Stimulated activated CD4-positive, alpha-beta T cell treated with anti-CD3 and anti-CD28 coated beads, Interleukin-2, amount 100 ng/mL, for 24 hours (primary cell): ENCODE results near the gene AIP.

Experiments used
- DNase-seq, 2 donors: peaks; one replicate each; pipeline ENCODE4 v3.0.0-alpha.2; 2020

The AIP gene

DNA sequence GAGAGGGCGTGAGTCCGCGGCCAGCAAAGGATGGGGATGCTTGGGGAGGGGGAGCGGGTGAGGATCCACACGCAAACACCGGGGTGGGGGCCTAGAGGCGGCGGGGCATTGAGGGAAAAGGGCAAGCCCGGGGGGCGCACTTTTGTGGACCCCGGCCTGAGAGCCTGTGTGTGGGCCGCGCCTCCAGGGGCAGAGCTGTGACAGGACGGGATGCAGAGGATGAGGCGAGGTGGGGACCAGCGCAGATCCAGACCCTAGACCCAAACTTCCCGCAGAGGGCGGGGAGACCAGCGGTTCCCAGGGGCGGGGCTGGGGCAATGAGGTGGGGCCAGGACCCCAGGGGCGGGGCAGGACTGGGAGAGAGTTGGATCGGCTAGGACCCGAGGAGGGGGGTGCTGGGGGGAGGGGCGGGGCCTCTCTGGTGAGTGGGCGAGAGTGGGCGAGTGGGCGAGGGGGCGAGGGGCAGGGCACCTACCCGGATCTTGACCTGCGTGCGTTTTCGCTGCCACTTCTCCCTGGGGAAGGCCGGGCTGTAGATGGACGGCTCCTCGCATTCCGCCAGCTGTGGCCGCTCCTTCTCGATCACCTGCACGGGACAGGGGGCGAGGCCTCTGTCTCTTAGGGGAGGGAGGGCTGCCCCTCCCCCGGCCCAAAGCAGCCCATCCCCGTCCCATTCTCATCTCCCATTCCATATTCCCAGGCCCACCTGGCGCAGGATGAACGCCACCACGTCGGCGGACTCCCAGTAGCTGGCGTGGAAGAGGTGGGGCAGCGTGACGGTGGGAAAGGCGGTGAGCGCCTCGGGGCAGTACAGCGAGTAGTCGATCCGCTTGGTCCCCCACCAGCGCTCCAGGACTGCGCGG is 11.8 kb downstream of the AIP start:
- DNase-seq = peak in 1 of 2 donors; percentile 5

GRCh38 chr11:67495234-67496005 is 12.6 kb downstream of the AIP start:
- no peak for DNase-seq

DNA sequence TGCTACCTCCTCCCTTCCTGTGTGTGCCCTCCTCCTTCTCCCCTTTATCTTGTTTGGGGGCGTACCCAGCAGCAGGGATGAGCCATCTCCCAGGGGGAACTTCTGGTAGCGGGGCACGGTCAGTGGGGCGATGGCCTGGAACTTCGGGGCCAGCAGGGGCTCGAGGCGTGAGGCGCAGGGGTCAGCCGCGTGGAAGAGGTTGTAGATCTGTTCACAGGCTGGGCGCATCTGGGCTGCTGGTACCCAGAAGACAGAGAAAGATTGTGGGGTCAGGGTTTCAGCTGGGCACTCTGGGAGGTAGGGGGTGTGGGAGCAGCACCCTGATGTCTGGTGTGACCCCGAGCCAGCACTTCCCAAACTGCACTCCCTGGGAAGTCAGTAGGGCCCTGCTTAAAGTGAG is 13.3 kb downstream of the AIP start:
- DNase-seq = no peak

DNA sequence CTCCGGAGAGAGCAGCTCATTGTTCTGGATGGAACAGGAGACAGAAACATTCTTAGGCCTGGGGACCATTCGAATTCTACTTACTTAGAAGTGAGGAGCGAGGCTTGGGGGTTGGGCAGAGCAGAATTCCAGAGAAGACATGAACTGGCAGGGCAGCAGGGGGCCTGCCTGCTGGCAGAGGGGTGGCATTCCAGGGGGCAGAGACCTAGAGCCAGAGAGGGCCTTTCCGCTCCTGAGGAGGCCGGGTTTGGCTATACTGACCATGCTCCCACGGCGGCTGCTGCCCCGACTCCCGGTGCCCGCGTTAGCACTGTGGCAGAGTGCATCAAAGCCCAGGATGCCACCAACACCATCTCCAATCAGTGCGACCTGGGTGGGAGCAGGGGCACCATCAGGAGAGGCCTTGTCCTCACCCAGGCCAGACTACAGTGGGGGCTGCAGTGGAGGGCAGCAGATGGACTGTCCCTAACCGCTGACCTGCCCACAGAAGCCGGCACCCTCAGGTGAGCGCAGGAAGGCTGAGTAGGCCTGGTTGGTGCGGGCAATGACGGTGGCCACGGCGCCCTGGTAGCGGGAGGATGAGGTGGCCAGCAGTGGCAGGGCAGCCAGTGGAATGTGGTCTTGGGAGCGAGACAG is 14.9 kb downstream of the AIP start:
- DNase-seq = no peak

DNA sequence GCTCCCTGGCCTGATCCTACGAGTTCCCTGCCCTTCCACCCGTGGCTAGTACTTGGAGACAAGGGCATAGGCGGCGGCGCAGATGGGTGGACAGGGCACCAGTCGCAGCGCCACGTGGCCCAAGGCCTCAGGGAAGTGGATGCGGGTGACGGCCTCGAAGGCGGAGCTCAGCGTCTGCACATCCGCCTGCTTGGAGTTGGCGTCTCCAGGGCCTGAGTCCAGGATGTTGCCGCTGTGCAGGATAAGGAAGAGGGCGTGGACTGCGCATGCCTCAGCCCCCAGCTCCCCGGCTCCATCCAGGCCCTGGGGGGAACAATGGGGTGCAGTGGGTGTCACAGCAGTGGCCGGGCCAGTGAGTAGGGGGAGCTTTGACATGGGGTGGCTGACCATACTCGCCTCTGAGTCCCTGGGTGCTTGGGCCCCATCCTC is 15.7 kb downstream of the AIP start:
- DNase-seq = no peak

GRCh38 chr11:67499808-67500483 is 17.1 kb downstream of the AIP start:
- no peak for DNase-seq

- no peak for DNase-seq
Observed at GRCh38 chr11:67500484-67500821, 17.6 kb downstream of the AIP start.

- DNase-seq = no peak
Observed at GRCh38 chr11:67500831-67501715, 18.2 kb downstream of the AIP start.

GRCh38 chr11:67501854-67502253 is 19.0 kb downstream of the AIP start:
- no peak for DNase-seq

GRCh38 chr11:67502328-67502979 is 19.6 kb downstream of the AIP start:
- no peak for DNase-seq

DNA sequence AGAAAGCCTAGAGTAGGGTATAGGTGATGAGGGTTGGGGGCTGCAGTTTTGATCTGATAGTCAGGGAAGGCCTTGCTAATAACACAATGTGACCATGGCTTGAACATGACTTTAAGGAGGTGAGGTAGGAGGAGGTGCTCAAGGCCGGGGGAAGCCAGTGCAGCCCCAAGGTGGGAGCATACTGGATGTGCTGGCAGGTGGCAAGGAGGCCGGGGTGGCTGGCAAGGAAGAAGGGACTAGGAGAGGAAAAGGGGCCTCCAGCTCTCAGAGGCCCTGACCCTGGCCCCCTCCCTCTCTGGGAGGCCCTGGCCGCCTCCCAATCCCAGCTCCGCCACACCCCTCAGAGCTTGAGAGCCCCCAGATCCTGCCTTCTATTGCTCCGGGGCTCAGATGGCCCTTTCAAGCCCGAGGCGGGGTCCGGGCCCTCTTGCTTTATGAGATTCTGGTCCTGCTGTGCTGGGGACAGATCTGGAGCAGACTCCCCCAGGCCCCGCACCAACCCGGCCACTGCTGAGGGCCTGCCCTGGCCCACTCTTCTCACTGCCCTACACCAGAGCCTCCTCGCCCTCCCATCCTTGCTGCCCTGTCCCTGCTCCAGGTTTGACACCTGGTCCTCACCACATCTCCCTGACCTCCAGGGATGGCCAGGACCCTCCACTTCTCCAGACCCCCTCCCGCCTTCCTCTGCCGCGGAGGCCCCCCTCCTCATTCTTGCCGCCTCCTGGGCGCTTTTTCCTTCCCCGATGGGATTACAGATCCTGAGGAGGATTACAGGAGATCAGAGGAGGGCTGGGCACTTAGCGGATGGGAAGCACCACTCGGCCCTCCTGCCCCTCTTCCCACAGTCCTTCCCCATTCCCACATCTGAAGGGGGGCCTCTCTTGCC is 20.5 kb downstream of the AIP start:
- DNase-seq = no peak

- peak; percentile 36 to 53 for DNase-seq
Observed at GRCh38 chr11:67504005-67504949, 21.5 kb downstream of the AIP start.

- peak; percentile 72 to 86 for DNase-seq
Observed at GRCh38 chr11:67504950-67505581, 22.2 kb downstream of the AIP start, which contains the start of gene PITPNM1. PITPNM1 (minus strand) TSS chr11:67505363; CDS start chr11:67504180, 1,183 bp downstream.

DNA sequence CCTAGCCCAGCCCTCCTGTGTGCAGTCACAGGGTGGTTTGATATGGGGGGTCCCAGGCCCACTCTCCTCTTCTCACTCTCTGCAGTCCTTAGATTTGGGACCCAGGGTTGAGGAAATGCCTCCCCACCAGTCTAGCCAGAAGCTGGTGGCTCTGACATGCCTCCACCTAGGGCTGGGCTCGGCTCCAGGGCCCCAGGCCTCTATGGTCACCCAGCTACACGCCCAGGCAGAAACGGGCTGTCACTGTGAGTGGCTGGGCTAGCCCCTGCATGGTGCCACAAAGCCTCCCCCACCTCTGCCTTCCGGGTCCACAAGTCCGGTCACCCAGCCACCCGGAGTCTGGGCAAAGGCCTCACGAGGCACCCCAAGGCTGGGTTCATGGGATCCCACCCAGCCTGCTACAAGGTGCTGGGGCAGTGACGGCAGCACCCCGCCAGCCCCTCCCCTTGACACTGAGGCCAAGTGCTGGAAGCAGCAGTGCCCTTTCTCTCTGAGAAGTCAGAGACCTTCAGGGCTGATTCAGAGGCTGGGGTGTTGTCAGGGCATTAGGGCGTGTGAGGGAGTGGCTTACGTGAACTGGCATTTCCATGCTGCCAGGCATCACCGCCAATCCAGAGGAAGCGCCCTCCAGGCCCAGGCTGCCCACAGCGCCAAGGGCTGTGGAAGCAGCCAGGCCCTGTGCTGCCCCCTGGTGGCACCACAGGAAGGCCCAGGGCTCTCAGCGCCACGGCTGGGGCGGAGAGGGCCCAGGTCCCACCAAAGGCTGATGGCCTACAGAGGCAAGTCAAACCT is 23.0 kb downstream of the AIP start:
- peak; percentile 93 to 94 for DNase-seq

GRCh38 chr11:67506426-67507051 is 23.7 kb downstream of the AIP start:
- no peak for DNase-seq

DNA sequence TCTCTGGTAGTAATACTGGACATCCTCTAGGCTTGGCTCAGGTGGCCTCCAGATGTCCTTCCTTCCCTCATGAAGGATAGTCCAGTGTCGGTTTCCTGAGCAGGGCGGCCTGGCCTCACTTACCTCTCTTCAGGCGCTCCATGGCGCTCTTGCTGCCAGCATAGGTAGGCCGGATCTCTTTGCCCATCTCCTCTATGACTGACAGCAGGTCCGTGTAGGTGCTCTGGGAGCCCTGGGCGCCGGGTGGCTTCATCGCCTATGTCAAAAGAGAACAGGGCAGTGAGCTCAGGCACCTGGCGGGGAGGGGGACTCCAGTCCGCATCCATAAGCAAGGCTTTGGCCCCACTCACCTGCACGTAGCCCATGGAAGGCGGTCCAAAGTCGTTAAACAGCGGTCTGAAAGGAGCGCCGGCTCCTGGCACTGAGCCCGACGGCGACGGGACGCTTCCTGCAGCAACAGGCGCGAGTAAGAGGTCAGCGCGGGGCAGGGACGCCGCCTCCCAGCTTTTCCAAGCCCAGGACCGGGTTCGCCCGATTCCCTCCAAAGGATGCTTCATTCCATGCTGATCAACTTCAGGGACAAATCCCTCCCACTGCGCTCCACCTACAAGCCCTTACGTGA is 24.5 kb downstream of the AIP start:
- DNase-seq = peak in 1 of 2 donors; percentile 42
